Adrenal gland (tissue), 12 donors: Measurements from ENCODE around the gene DVL1. TPM values are rescaled to one million over a fixed set of nuclear protein-coding genes. Genes with fewer than 3 reads are reported as not detected.
A peak's percentile ranks its signal among the peaks of the same experiment; 100 is the strongest.

ENCODE experiments used
- DNase-seq, 7 donors: peaks; one replicate each; pipeline ENCODE4 v3.0.0-alpha.2; 2019 to 2020
- H3K27ac ChIP-seq, 5 donors: fragments of 200-600 bp; sonication (generic) in 4 of 5; 1 replicate in 3 of 5; 2 replicates in 2 of 5; pipeline versions ENCODE4 v1.5.1 to v1.8.0; 2016 to 2020; ENCODE audit warnings: mild to moderate bottlenecking in 1 of 5
- H3K27me3 ChIP-seq: fragments of 200-600 bp; 2 replicates; pipeline ENCODE4 v1.8.0; 2021
- H3K36me3 ChIP-seq, 2 donors: fragments of 200-600 bp; replicated peaks in 1 of 2; 1 replicate in 1 of 2; 2 replicates in 1 of 2; pipeline versions ENCODE4 v1.5.1 to v1.8.0; 2018 to 2022
- H3K4me1 ChIP-seq, 2 donors: fragments of 200-600 bp; replicated peaks in 1 of 2; 1 replicate in 1 of 2; 2 replicates in 1 of 2; pipeline versions ENCODE4 v1.5.1 to v1.8.0; 2018 to 2021
- H3K4me3 ChIP-seq, 4 donors: fragments of 200-600 bp; sonication (generic) in 3 of 4; one replicate each; pipeline ENCODE4 v1.5.1; 2016 to 2018
- H3K9me3 ChIP-seq, 3 donors: fragments of 200-600 bp; sonication (generic) in 1 of 3; replicated peaks in 1 of 3; 1 replicate in 2 of 3; 2 replicates in 1 of 3; pipeline versions ENCODE4 v1.5.1 to v1.8.0; 2016 to 2021
- POLR2A ChIP-seq, 2 donors: fragments of 450-650 bp; IDR thresholded peaks; one replicate each; pipeline ENCODE4 v1.6.1; 2017; ENCODE audit warnings: antibody characterized with exemption in 2 of 2, mild to moderate bottlenecking in 2 of 2, moderate library complexity in 1 of 2
- WGBS, 4 donors: extraction: QIAGEN DNeasy Blood & Tissue Kit in 2 of 4; methylation state at CpG; one replicate each; pipeline versions ENCODE4 v1.1.5 to v1.1.7; 2013 to 2017; 5-methylcytosine and 5-hydroxymethylcytosine counted together
- intact Hi-C, 2 donors: fragments of 100-400 bp; cut with DNase I; formaldehyde crosslinking; loops; one replicate each; pipeline versions ENCODE4 v1.14.1 to v1.15.0; 2022 to 2023
- polyA plus RNA-seq, 3 donors: library from polyadenylated mRNA; stranded (reverse); fragments of 200-250 nt in 2 of 3; fragments of 350-450 nt in 1 of 3; fragmentation: Illumina TruSeq in 1 of 3; extraction: RNeasy Lipid Tissue Mini Kit (QIAGEN cat#74804) in 1 of 3; gene quantifications; one replicate each; pipeline ENCODE4 v1.2.3, GENCODE V29; 2013 to 2014
- total RNA-seq, 9 donors: library from RNA; depleted of rRNA in 4 of 9; stranded (reverse); fragments of >200 nt in 4 of 9; fragments of 120-200 nt in 1 of 9; fragmentation: NEBNext Ultra II Directional in 1 of 9; extraction: Animal tissue kit (Norgen Biotek cat#: 25700) in 1 of 9; gene quantifications; one replicate each; pipeline versions ENCODE4 v1.1.0 to v1.2.4, GENCODE V29; 2013 to 2023
- TF ChIP-seq, protein P1 (sequence below), 6 experiments: fragments of 450-650 bp in 4 of 6; fragments of 200-600 bp in 2 of 6; sonication (generic) in 1 of 6; IDR thresholded peaks; 1 replicate in 5 of 6; 2 replicates in 1 of 6; pipeline versions ENCODE4 v1.5.1 to v1.8.0; 2016 to 2021; ENCODE audit warnings: antibody characterized with exemption in 6 of 6, mild to moderate bottlenecking in 2 of 6, moderate library complexity in 1 of 6
- donor health status: healthy with polysubstance abuse.
- donor health status: Bipolar disorder and iron deficiency.
- donor health status: DM: yes; HTN: yes; CAD: no.
- donor health status: DM: no; HTN: no; CAD: no.
- donor health status: DM: no; HTN: no; CAD: no.
- donor health status: DM: yes; HTN: yes; CAD: no.

Gene DVL1
- total and polyA plus RNA-seq, 12 donors: 4.0 to 279 (median 89.2) TPM

GRCh38 chr1:1307261-1307922, 41.8 kb downstream of the DVL1 start:
- peak; percentile 49 to 51 for TF ChIP-seq POLR2A (IDR thresholded peaks at IDR 0.05)
- TF ChIP-seq, protein P1, sequence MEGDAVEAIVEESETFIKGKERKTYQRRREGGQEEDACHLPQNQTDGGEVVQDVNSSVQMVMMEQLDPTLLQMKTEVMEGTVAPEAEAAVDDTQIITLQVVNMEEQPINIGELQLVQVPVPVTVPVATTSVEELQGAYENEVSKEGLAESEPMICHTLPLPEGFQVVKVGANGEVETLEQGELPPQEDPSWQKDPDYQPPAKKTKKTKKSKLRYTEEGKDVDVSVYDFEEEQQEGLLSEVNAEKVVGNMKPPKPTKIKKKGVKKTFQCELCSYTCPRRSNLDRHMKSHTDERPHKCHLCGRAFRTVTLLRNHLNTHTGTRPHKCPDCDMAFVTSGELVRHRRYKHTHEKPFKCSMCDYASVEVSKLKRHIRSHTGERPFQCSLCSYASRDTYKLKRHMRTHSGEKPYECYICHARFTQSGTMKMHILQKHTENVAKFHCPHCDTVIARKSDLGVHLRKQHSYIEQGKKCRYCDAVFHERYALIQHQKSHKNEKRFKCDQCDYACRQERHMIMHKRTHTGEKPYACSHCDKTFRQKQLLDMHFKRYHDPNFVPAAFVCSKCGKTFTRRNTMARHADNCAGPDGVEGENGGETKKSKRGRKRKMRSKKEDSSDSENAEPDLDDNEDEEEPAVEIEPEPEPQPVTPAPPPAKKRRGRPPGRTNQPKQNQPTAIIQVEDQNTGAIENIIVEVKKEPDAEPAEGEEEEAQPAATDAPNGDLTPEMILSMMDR (IDR thresholded peaks at IDR 0.05): no peak
- DNase-seq: peak in 4 of 7 donors; percentile 44 to 61 (median 48)
- Histone ChIP-seq H3K4me1 (peaks cover 40 to 45% of the 10 kb centered on the region in 2 donors), H3K36me3 (peaks cover 0 to 25% of the 10 kb centered on the region in 2 donors), H3K9me3 (no peaks in the 10 kb centered on the region), H3K27me3 (no peaks in the 10 kb centered on the region), H3K4me3 (peak overlapping the region in 3 of 4 donors; percentile 32 to 97 (median 56)), H3K27ac (peak overlapping the region in 4 of 5 donors; percentile 4 to 96 (median 87))
- intact Hi-C loops: no loop called here
- WGBS, 4 donors: 0 to 2% (median 1%) methylated on average over 10 to 80 of the region's 83 CpGs

DNA sequence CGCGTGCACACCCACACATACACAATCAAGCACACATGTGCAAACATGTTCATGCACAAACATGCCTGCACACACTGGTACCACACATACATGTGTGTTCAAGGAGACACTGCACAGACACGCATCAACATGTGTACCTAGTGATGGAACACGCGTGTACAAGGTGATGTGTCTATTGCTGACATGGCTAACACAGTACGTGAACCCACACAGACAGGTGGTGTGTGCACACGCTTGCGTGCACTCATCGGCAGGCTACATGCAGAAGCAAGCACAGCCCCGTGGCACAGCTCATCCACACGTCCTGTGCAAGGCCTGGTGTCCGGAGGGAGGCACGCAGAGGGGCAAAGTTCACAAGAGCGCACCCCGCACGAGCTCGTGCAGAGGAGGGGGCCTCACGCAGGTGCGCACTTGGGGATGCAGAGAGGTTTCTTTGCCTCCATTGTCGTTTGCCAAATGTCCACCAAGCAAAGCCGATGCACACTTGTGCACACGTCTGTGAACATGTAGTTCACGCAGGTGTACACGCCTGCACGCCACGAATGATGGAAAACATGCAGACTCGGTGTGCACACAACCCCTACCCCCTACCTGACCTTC, 42.5 kb downstream of the DVL1 start:
- peak overlapping the region in 3 of 4 donors; percentile 32 to 97 (median 56) for H3K4me3 ChIP-seq
- WGBS, 4 donors: 28 to 50% (median 33%) methylated on average over 12 to 27 of the region's 27 CpGs
- H3K9me3 ChIP-seq: no peaks in the 10 kb centered on the region
- intact Hi-C loops: no loop called here
- TF ChIP-seq, protein P1 (IDR thresholded peaks at IDR 0.05): no peak
- no peak for TF ChIP-seq POLR2A (IDR thresholded peaks at IDR 0.05)
- DNase-seq: no peak
- peaks cover 40 to 45% of the 10 kb centered on the region in 2 donors for H3K4me1 ChIP-seq
- H3K27me3 ChIP-seq: no peaks in the 10 kb centered on the region
- H3K27ac ChIP-seq: peak overlapping the region in 1 of 5 donors; percentile 96
- peaks cover 0 to 19% of the 10 kb centered on the region in 2 donors for H3K36me3 ChIP-seq

DNA sequence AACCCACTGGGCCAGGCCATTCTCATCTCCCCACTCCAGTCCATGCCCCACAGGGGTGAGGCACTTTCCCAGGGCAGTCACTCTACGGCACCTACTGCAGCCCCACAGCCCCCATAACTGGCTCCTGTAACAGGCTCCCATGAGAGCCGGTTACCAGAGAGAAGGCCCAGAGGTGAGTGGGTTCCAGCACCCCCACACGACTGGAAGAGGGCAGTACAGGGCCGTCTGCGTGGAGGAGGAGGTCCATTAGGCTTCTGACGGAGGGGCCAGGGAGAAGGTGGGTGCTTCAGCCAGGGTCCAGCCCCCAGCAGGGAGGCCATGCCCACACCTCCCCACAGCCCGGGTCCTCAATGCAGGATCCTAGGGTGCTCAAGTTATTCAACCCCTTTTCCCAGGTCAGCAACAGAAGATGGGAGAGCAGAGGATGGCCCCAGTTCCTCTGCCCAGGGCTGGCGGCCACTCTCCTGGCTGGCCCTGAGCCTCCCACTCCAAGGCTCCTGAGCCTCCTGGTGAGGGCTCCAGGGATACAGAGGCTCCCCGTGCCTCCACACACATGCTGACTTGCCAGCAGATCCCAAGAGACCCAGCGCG, 43.1 kb downstream of the DVL1 start:
- Histone ChIP-seq H3K36me3 (peaks cover 0 to 13% of the 10 kb centered on the region in 2 donors), H3K9me3 (no peaks in the 10 kb centered on the region), H3K4me1 (peaks cover 40 to 45% of the 10 kb centered on the region in 2 donors), H3K27ac (peak overlapping the region in 3 of 5 donors; percentile 37 to 93 (median 87)), H3K27me3 (no peaks in the 10 kb centered on the region), H3K4me3 (peak overlapping the region in 1 of 4 donors; percentile 97)
- TF ChIP-seq POLR2A (IDR thresholded peaks at IDR 0.05): no peak
- TF ChIP-seq, protein P1 (IDR thresholded peaks at IDR 0.05): no peak
- no peak for DNase-seq
- WGBS, 4 donors: 19 to 36% (median 30%) methylated on average over 6 to 11 of the region's 11 CpGs
- intact Hi-C loops: no loop called here
